ENCODE measurements around the gene CLSTN1.
"Not testable (repeated sequence)": the region's sequence is repeated elsewhere in the genome, so short reads cannot be mapped to it uniquely, and the experiment has no call there.

CLSTN1 gene

GRCh38 chr1:9798236-9799130 lies 25.3 kb downstream of the CLSTN1 start:
- no peak for DNase-seq

- DNase-seq, result no peak
Measured at GRCh38 chr1:9797049-9797448, 26.7 kb downstream of the CLSTN1 start.

GRCh38 chr1:9794081-9794480 lies 29.7 kb downstream of the CLSTN1 start:
- no peak for DNase-seq

- peak in 1 of 56 donors; percentile 9 for DNase-seq
Measured at GRCh38 chr1:9793291-9793690, 30.5 kb downstream of the CLSTN1 start.

GRCh38 chr1:9792156-9793042 lies 31.4 kb downstream of the CLSTN1 start:
- peak in 1 of 56 donors; percentile 14 for DNase-seq

GRCh38 chr1:9789700-9790099 lies 34.1 kb downstream of the CLSTN1 start:
- not testable (repeated sequence) for DNase-seq

GRCh38 chr1:9787702-9788101 lies 36.1 kb downstream of the CLSTN1 start:
- DNase-seq, result no peak

- DNase-seq, result no peak
Measured at GRCh38 chr1:9785406-9785805, 38.4 kb downstream of the CLSTN1 start.

- DNase-seq, result peak in 2 of 56 donors; percentile 1 to 16
Measured at GRCh38 chr1:9784508-9785133, 39.1 kb downstream of the CLSTN1 start.

- no peak for DNase-seq
Measured at GRCh38 chr1:9782897-9783296, 40.9 kb downstream of the CLSTN1 start.

- no peak for DNase-seq
Measured at GRCh38 chr1:9782116-9782751, 41.5 kb downstream of the CLSTN1 start.

GRCh38 chr1:9780554-9781110 lies 43.1 kb downstream of the CLSTN1 start:
- no peak for DNase-seq

- no peak for DNase-seq
Measured at GRCh38 chr1:9778905-9779304, 44.9 kb downstream of the CLSTN1 start.

GRCh38 chr1:9776685-9777084 lies 47.1 kb downstream of the CLSTN1 start:
- DNase-seq, result no peak

GRCh38 chr1:9774712-9775679 lies 48.8 kb downstream of the CLSTN1 start:
- no peak for DNase-seq

GRCh38 chr1:9770298-9770697 lies 53.5 kb downstream of the CLSTN1 start:
- no peak for DNase-seq

GRCh38 chr1:9768983-9769382 lies 54.8 kb downstream of the CLSTN1 start:
- no peak for DNase-seq

- no peak for DNase-seq
Measured at GRCh38 chr1:9767964-9768668, 55.6 kb downstream of the CLSTN1 start.

Data from nucleus accumbens (tissue), 56 donors.